Activated CD4-positive, CD25-positive, alpha-beta regulatory T cell treated with anti-CD3 and anti-CD28 coated beads, Interleukin-2, amount 50 U/mL, for 72 hours (primary cell): Measurements from ENCODE around the gene BNIP5.
"Not testable (repeated sequence)": the region's sequence is repeated elsewhere in the genome, so short reads cannot be mapped to it uniquely, and the experiment has no call there.

Source experiments
- DNase-seq: peaks from one replicate; pipeline ENCODE4 v3.0.0; 2021

Gene BNIP5

DNA sequence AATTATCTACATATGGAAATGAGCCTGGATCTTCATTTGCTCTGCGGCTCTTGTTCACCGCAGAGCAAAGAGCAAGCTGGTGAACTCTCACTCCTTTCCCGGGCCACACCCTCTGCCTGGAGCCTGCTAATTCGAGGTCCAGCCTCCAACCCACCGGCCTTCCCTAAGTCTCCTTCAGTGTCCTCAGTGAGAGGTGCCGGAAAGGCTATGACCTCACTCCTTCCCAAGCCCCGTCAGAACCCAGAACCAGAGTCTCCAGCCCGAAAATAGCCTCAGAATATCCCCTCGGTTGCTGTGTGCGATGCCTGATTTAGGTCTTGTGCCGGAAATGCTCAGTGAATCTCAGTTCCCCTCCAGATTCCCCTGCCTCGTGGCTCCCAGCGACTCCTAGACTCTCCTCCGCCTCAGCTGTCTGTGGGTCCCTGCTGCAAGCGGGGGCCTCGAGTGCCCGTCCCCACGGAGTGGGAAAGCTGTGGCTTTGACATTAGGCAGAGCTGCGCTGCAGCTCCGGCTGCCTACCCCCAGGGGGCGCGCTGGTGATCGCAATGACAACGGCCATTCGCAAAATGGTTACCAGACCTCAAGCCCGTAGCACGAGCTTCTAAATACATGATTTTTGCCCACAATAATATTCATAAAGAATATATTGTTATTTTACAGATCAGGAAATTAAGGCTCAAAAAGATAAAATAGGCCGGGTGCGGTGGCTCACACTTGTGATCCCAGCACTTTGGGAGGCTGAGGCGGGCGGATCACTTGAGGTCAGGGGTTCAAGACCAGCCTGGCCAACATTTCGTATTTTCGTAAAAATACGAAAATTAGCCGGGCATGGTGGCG lies 4.1 kb upstream of the BNIP5 start:
- DNase-seq = peak; percentile 80

- DNase-seq = no peak
Observed at GRCh38 chr6:36340306-36340617, 3.6 kb upstream of the BNIP5 start.

DNA sequence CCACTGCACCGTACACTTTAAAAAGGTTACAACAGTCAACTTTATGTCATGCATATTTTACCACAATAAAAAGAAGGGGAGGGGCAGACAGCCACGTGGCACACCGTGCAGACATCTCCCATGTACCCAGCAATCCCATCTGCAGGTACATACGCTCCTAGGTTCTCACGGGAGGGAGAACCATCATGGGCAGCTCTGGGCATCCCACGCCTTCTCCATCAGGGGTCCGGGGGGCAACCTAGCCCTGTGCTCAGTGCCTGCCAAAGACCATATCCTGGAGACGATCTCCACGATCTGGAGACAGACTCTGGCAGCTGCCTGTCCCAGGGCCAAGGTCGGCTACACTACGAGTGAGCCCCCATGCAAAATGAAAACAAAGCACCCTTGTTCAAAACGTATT lies 2.5 kb upstream of the BNIP5 start:
- DNase-seq = no peak

DNA sequence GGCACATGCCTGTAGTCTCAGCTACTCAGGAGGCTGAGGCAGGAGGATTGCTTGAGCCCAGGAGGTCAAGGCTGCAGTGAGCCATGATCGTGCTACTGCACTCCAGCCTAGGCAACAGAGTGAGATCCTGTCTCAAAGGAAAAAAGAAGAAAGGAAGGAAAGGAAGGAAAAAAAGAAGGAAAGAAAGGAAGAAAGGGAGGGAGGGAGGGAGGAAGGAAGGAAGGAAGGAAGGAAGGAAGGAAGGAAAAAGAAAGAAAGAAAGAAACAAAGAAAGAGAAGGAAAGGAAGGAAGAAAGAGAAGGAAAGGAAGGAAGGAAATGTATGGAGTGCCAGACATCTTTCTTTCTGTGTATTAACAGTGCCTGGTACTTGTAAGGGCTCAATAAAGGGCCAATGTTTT lies 1.5 kb upstream of the BNIP5 start:
- not testable (repeated sequence) for DNase-seq

GRCh38 chr6:36337814-36338213 lies 1.1 kb upstream of the BNIP5 start:
- DNase-seq = no peak

GRCh38 chr6:36336208-36336710 lies 429 bp downstream of the BNIP5 start:
- DNase-seq = no peak

DNA sequence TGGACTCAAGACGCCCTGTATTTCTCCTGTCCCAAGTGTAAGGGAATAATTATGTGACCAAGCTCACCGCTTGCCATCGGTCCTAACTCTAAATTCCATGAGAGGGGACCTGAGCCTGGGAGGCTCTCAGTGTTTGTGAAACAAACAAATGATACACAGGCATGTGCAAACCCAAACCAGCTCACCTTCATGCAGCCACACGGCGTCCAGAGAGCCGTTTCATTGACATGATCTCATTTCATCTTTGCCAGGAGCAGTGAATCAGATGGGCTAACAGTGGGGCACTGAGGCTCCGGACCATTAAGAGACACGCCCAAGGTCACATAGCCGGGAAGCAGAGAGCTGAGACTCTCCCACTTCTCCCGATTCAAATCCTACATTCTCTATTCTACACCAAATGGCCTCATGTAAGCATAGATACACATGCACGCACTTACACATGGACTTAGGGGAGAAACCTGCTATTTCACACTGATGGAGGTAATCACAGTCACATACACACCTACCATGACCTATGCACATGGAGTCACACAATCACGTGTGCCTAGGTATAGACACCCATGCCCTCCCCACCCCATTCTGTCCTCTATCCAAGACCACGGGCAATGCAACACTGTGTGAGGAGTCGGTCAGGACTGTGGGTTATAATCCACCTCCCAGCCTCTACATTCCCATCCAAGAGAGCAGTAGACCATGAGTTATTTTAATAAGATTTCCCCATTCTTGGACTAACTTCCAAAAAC lies 1.1 kb downstream of the BNIP5 start:
- no peak for DNase-seq

DNA sequence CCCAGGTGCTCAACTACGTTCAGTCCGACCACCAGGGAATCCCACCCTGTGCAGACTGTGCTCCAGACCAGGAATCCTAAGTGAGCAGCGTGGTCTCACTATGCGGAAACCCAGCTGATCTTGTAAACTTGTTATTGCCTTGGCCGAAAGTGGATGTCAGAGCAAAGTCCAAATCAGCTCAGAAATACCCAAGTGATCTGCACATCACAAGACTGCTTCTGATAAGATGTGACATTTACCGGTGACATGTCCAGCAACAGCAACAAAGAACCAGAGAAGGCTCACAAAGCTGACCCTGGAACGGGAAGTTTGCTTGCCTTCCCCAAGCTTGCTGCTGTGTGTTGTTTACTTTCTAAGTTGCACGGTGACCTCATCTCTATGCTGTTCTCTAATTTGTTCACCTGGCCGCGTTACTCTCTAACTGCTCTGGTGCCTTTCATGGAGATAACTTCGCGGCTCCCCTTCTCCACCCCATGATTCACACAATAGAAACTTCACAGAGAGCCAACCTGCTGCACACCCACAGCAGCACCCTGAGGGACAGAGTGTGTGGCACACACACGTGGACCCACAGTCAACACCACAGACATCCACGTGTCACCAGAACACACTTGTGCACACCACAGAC lies 1.7 kb downstream of the BNIP5 start:
- no peak for DNase-seq

GRCh38 chr6:36333931-36334725 lies 2.6 kb downstream of the BNIP5 start:
- no peak for DNase-seq

DNA sequence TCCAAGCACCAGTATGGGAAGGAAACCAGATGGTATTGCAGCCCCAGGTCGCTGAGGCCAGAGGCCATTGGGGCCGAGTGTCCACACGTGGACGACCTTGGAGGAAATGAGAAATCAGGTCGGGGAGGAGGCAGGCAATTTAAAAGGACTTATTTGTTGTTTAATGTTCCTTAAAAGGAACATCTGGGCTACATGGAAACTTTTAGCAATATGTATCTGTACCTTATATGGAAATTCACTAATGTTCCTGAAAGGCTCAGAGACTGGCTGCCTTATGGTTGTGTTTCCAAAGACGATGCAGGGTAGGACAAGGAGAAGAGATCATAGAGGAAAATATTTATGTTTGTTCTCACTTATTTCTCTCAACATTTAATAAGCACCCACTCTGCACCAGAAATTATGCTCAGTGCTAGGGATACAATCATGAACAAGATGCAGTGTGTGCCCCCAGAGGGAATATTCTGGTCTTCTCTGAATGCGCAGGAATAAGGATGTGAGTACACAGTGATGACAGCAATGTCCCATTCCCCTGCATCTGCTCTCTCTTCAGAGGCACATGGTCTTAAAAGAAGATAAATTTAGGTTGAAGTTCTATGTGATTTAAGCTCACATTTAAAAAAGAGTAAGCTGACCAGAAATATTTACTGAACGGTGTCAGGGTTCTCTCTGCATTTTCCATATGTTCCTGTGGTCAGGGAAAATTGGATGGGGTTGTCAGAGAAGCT lies 3.4 kb downstream of the BNIP5 start:
- no peak for DNase-seq

DNA sequence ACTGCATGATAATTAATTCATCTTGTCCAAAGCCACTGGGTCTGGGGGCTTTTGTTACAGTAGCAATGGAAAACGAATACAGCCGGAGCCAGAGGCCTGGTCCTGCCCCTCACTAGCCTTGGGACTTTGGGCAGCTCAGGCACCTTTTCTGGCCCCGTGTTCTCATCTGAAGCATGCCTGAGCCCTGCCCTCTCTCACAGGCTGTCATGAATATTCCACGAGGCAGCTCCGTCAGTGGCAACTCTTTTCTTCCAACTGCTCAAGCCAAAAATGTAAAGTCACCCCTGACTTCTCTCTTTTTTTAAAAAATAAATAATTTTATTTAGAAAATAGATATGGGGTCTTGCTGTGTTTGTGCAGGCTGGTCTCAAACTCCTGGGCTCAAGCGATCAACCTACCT lies 5.3 kb downstream of the BNIP5 start:
- no peak for DNase-seq

DNA sequence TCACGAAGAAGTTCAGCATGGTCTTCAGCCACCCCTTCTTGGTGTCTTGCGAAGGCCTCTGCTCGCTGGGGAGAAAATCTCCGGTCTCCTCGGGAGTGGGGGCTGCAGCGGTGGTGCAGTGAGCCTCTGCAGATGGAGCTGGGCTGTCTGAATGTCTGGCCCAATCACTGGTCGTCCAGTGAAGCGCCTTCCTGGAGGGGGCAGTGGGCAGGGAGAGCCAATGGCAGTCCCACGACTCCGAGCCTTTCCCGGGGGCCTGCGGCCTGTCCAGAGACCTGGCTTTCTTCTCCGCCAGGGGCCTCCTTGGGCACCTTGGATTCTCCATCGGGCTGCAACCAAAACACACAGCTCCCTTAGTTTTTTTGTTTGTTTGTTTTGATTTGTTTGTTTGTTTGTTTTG lies 6.3 kb downstream of the BNIP5 start:
- DNase-seq = no peak

- DNase-seq = no peak
Observed at GRCh38 chr6:36329798-36330291, 6.8 kb downstream of the BNIP5 start.

DNA sequence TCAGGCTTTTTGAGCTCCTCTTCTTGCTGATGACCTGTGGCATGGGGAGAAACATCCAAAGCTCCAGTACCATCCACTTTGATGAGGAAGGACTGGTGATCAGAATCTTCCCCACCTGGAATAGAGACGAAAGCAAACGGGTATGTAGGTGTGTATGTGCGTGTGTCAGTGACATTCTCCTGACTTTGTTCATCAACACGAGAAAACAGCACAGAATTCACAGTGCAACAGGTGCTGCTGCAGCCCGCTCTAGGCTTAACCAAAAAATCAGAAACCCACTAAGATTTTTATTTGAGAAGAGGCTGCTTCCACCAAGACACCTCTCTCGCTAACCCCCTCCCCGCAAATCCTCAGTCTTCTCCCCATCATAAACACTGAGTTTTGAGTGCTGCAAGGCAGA lies 8.1 kb downstream of the BNIP5 start:
- DNase-seq = no peak

- no peak for DNase-seq
Observed at GRCh38 chr6:36327919-36328236, 8.8 kb downstream of the BNIP5 start.

DNA sequence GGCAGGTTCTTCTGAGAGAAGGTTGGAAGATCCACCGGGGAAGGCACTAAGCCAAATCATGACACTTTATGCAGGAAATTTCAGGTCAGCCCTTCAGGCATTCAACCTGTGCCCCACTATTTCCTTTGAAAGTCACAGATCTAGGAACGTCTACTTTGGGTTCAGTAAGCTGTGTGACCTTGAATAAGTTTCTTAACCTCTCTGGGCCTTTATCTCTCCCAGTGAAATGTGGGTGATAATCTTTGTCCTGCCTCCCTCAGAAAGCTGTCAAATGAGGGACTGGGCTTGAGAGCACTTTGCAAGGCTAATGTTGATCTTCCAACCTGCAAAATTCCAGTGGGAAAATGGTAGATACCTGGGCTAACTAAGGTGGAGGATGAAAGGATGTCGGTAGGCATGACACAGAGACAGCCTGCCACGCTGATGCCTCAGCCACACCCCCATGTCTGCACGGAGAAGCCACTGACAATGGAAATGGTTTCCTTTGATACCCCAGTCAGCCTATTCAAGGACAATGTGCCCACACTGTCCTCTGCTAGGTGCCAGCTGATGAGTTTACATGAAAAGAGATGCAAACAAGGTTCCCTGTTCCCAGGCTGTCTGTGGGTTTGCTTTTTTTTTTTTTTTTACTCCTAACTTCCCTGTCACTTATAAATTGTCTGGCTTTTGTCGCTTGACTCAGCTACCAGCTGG lies 9.3 kb downstream of the BNIP5 start:
- DNase-seq = no peak

DNA sequence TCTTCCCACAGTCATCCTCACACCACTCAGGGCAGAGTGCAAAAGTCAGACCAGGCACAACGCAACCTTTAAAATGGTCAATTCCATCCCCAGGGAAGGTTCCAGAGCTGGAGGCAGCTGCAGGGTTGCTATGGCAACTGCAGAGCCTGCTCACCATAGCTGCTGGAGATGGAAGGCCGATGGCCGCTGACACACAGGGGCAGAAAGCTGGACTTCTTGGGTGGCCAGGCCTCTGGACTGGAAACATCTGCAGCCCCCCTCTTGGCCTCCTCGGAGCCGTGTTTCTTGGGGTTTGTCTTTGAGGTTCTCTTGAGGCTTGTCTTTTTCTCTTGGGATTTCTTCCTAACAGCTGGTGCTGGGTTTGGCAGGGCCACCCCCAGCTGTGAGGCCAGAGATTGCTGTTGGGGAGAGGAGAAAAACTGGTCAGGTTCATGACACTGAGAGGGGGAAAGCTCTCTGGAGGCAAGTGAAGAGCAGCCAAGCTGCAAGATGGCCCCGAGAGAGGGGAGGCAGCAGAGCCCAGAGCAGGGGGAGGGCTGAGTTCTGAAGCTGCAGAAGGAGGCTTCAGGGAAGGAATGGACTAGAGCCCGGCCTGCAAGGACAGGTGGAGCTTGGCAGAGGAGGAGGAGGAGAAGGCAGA lies 10.2 kb downstream of the BNIP5 start:
- DNase-seq = no peak

GRCh38 chr6:36324715-36325114 lies 12.0 kb downstream of the BNIP5 start:
- no peak for DNase-seq

DNA sequence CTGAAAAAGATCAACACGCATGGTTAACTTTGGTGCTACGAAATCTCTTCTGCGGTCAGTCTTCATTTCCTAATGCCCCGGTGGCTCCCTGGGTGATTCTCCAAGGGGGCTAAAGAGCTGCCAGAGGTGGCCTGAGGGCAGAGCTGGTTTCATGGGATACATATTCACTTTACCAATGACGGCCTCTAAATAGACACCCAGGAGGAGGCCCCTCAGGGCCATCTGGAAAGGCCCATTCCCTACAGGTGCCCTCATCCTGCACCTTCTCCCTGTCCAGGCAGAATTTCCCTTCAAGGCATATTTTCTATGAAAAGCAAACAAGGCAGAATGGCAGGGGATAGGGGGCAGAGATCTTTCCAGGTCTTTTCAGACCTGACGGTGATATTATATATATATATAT lies 12.5 kb downstream of the BNIP5 start:
- no peak for DNase-seq

DNA sequence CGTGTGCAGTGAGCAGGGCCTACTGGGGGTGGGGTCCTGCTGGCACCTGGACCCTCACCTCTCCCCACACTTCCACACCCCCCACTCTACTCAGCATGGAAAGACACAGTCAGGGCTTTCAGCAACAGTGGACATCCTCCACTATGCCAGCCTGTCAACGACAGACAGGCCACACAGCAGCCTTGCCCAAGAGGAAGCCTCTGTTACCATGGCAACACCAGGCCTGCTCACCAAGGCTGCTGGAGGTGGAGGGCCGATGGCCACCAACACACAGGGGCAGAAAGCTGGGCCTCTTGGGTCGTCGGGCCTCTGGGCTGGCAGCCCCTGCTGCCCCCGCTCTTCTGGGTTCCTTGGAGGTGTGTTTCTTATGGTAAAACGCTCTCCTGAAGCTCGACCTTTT lies 13.6 kb downstream of the BNIP5 start:
- DNase-seq = no peak

GRCh38 chr6:36322591-36322990 lies 14.1 kb downstream of the BNIP5 start:
- DNase-seq = no peak
